Stimulated activated CD4-positive, alpha-beta T cell treated with anti-CD3 and anti-CD28 coated beads, Interleukin-15, amount 100 ng/mL, for 1 hour (primary cell): ENCODE measurements around the gene TBC1D2B.
"Not testable (repeated sequence)": the region's sequence is repeated elsewhere in the genome, so short reads cannot be mapped to it uniquely, and the experiment has no call there.

ENCODE experiments used
- DNase-seq, 2 donors: peaks; one replicate each; pipeline ENCODE4 v3.0.0-alpha.2; 2020; ENCODE audit warnings: low read depth in 1 of 2, low spot score in 1 of 2

Gene TBC1D2B

GRCh38 chr15:77991658-77992201 is 85.8 kb downstream of the TBC1D2B start:
- not testable (repeated sequence) for DNase-seq

GRCh38 chr15:77991029-77991406 is 86.5 kb downstream of the TBC1D2B start:
- DNase-seq = no peak

GRCh38 chr15:77989296-77990143 is 88.0 kb downstream of the TBC1D2B start:
- no peak for DNase-seq

- DNase-seq = no peak
These were observed 88.9 kb downstream of the TBC1D2B start for GRCh38 chr15:77988347-77989295.

GRCh38 chr15:77987765-77988136 is 89.8 kb downstream of the TBC1D2B start:
- not testable (repeated sequence) for DNase-seq

DNA sequence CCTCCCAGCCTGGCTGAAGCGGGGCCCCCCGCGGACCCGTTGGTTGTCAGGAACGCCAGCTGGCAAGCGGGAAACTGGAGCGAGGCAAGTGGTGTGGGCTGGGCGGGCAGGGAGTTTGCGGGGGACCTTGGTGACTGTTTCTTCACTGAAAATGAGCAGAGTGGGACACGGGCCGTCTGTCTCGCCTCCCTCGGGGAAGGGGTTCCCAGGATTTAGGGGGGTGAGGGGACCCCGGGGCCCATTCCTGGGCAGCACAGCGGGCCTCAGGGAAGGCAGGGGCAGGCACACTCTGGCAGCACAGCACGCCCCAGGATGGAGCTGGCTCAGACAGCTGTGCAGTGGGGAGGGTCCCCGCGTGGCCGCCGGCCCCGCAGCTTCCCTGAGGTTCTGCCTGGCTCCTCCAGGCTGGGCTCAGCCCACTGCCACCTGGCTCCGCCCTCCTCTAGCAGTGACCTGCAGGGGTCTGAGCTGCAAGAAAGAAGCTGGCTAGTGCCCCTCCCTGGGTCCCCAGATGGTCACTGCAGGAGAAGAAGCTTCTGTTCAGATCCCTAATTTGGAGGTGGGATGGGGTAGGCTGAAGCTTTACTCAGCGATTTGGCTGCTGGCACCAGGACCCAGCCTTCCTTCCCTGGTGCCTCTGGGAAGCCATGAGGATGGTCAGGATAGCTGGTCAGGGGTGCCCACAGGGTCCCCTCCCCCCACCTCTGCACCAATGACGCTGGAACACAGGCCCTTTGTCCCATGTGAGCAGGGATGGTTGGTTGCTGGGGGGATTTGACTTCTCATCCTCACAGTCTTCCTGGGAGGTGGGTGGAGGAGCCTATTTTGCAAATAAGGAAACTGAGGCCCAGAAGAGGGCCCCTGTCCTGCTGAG is 90.4 kb downstream of the TBC1D2B start:
- DNase-seq = no peak

DNA sequence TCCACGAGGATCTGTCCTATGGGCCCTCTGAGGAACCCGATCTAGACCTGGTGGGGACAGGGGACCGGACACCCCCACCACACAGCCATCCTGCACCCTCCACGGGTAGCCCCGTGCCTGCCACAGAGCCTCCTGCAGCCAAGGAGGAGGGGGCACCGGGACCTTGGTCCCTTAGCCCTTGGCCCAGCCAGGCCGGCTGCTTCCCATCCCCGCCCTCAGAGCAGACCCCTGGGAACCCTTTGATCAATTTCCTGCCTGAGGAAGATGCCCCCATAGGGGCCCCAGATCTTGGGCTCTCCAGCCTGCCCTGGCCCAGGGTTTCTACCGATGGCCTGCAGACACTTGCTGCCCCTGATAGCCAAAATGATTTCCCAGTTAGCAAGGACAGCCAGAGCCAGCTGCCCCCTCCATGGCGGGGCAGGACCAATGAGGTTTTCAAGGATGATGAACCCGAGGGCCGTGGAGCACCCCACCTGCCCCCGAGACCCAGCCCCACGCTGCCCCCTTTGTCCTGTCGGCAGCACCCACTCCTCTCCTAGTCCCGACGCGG is 91.5 kb downstream of the TBC1D2B start:
- no peak for DNase-seq

DNA sequence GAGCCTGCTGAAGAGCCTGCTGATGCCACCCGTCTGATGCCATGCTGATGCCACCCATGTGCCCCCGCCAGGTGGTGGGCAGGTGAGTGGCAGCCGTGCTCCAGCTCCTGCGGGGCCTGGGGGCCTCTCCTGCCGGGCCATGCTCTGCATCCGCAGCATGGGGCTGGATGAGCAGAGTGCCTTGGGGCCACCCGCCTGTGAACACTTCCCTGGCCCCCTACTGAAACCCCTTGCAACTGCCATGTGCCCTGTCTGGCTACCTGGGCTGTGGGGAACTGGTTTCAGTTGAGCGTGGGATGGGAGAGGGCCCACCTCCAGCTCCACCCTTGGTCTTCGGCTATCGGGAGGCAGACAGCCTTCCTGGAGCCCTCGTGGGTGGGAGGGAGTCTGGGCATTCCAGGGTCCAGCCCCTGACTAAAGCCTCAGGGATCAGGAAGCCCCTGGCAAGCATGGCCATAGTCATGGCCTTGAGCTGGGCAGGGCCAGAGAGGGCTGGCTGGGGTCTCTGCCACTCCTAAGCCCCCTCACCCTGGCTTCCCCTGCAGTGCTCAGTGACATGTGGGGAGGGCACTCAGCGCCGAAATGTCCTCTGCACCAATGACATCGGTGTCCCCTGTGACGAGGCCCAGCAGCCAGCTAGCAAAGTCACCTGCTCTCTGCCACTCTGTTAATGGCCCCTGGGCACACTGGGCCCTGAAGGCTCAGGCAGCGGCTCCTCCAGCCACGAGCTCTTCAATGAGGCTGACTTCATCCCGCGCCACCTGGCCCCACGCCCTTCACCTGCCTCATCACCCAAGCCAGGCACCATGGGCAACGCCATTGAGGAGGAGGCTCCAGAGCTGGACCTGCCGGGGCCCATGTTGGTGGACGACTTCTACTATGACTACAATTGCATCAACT is 92.2 kb downstream of the TBC1D2B start:
- DNase-seq = no peak

GRCh38 chr15:77984446-77984861 is 93.1 kb downstream of the TBC1D2B start:
- DNase-seq = no peak

DNA sequence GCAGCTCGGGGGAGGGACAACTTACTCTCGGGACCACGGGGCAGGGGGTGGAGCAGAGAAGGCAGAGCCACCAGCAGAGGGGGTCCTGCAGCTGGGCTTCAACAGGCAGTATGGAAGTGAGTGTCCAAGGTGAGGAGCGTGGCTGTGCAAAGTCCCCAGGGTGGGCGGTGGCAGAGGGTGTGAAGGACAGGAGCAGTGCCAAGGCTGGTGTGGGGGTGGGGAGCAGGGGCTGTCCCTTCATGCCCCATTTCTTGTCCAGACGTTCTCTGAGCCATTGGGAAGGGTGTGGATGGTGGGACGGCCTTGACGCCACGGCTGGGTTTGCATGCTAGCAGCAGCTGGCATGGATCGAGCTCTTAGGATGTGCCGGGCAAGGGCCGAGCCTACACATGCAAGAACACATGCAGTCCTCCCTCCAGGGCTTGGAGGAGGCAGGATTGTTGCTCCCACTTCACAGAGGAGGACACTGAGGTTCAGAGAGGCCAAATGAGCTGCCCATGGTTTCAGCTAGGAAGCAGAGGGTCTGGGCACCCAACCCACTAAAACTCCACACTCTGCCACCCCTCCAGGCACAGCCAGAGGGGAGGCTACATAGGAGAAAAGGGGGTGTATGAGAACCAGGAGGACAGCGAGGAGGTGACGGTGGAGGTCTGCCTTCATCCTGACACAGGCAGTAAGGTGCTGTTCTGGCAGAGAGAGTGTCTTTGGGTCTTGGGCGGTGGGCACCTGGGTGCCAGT is 93.6 kb downstream of the TBC1D2B start:
- no peak for DNase-seq

DNA sequence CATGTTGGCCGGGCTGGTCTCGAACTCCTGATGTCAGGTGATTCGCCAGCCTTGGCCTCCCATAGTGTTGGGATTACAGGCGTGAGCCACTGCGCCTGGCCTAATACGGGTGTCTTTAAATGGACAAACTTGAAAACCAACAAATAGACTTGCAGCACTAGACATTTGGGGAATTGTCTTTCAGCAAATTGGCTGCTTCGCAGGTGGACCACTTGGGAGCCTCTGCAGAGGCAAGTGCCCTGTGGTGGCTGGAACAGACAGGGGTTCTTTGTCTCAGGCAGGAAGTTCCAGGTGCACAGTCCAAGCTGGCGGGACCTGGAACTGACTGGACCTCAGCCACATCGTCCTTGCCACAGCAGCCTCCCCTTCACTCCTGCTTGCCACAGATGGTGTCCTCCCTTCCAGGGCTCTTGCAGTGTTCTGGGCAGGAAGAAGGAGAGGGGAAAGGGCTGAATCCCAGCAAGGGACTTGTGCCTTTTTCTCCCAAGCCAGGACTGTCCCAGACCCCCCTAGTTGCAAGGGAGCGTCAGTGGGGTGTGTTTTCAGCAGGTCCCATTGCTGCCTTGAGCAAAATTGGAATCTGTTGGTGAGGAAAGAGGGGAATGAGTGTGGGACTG is 94.3 kb downstream of the TBC1D2B start:
- no peak for DNase-seq

DNA sequence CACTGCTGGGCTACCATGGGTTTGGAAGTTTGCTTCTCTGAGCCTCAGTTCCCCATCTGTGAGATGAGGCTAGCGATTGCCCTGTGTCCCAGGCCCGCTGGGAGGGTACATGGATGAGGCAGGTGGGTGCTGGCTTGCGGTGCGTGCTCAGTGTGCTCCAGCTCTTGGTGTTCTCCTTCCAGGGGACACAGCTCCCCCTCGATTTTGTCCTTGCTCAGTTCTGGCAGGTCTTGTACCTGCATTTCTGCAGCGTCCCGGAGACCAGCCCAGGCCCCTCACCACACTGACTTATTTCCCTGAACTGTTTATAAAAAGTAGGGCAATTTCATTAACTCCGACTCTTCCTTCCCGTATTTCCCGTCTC is 95.4 kb downstream of the TBC1D2B start:
- no peak for DNase-seq

DNA sequence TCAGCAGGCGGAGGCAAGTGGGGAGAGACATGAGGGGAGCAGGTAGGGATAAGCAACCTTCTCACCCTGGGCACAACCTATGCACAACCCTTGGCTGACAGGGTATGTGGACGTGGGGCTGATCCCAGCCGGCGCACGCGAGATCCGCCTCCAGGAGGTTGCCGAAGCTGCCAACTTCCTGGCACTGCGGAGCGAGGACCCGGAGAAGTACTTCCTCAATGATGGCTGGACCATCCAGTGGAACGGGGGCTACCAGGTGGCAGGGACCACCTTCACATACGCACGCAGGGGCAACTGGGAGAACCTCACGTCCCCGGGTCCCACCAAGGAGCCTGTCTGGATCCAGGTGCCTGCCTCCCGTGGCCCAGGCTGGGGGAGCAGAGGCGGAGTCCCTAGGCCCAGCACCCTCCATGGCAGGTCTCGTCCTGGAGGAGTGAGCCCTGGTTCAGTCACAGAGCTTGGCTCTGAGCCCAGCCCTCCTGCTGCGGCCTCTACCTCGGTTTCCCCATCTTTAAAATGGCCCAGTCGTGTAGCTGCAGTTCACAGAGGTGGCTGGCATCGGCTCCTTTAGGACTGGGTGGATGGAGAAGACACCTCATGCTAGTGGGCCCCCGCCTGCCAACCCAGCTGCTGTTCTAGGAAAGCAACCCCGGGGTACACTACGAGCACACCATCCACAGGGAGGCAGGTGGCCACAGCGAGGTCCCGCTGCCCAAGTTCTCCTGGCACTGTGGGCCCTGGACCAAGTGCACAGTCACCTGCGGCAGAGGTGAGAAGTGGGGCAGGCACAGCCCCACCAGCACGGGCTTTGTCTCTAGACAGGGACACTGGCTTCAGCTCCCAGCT is 96.0 kb downstream of the TBC1D2B start:
- DNase-seq = no peak

DNA sequence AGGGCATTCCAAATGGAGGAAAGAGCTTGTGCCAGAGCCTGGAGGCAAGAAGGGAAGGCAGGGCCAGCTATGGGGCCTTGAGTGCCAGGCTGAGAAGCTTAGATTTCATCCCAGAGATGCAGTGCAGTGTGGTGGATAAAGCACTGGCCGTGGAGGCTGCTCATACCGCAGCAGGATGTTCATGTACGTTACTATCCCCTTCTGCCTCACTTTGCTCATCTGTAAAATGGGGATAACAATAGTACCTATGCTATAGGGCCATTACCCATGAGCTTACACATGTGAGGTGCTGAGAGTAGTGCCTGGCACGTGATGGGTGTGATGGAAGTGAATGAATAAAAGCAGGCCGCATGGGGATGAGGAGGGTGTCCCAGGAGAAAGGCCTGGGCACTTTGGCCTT is 96.8 kb downstream of the TBC1D2B start:
- DNase-seq = not testable (repeated sequence)

- no peak for DNase-seq
These were observed 97.4 kb downstream of the TBC1D2B start for GRCh38 chr15:77980098-77980497.

DNA sequence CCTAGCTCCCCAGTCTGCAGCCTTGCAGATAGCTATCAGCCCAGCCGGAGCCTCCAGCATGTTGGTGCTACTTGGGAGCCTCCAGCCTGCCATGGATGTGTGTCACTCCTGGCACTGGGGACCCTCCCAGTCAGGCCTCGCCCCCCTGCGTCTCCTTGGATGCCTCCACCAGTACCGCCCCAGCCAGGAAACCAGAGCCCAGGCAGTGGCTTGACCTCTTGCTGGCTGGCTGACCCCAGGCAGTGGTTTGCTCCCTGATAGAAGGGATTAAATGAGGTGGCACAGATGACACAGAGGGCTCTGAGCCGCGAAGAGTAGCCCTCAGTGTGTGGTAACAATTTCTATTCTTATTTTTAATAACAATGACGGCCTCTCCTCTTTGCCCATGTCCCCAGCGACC is 98.4 kb downstream of the TBC1D2B start:
- not testable (repeated sequence) for DNase-seq

DNA sequence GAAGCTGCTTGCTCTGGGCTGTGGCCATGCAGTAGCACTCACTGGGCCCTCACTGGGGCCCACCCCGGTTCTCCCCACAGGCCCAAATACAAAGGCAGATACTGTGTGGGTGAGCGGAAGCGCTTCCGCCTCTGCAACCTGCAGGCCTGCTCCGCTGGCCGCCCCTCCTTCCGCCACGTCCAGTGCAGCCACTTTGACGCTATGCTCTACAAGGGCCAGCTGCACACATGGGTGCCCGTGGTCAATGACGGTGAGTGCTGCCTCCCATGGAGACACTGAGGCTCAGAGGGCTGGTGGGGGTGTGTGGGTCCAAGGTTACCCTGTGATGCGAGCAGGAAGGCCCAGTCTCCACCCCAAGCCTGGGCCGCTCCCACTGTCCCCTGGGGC is 98.8 kb downstream of the TBC1D2B start:
- not testable (repeated sequence) for DNase-seq
